Psoas muscle (tissue), 8 donors: ENCODE measurements around the gene MTMR3. TPM values are rescaled to one million over a fixed set of nuclear protein-coding genes. Genes with fewer than 3 reads are reported as not detected.
A peak's percentile ranks its signal among the peaks of the same experiment; 100 is the strongest.

Source experiments
- ATAC-seq, 4 donors: fragments of 200-7000 bp; cut with Tn5 transposase; one replicate each; pipeline ENCODE4 v1.9.1; 2020; ENCODE audit warnings: moderate library complexity in 3 of 4, mild to moderate bottlenecking in 2 of 4
- DNase-seq, 2 donors: peaks; one replicate each; pipeline ENCODE4 v3.0.0-alpha.2; 2020
- H3K27ac ChIP-seq: fragments of 200-600 bp; one replicate; pipeline ENCODE4 v1.8.0; 2022
- H3K27me3 ChIP-seq, 3 donors: fragments of 200-600 bp in 1 of 3; one replicate each; pipeline versions ENCODE4 v1.6.1 to v1.8.0; 2013 to 2022; ENCODE audit warnings: low read length in 2 of 3, mild to moderate bottlenecking in 2 of 3, moderate library complexity in 1 of 3; ENCODE audit not compliant: insufficient read depth in 3 of 3
- H3K36me3 ChIP-seq, 2 donors: fragments of 200-600 bp in 1 of 2; one replicate each; pipeline versions ENCODE4 v1.6.1 to v1.8.0; 2013 to 2022; ENCODE audit warnings: low read depth in 1 of 2, mild to moderate bottlenecking in 1 of 2, moderate library complexity in 1 of 2; ENCODE audit not compliant: insufficient read depth in 1 of 2
- H3K4me1 ChIP-seq: fragments of 200-600 bp; one replicate; pipeline ENCODE4 v1.8.0; 2022
- H3K4me3 ChIP-seq: fragments of 200-600 bp; one replicate; pipeline ENCODE4 v1.8.0; 2022; ENCODE audit warnings: mild to moderate bottlenecking
- H3K9me3 ChIP-seq: fragments of 200-600 bp; one replicate; pipeline ENCODE4 v1.8.0; 2022
- CTCF ChIP-seq: fragments of 200-600 bp; IDR thresholded peaks from one replicate; pipeline ENCODE4 v1.8.0; 2022; ENCODE audit warnings: antibody characterized with exemption
- WGBS, 3 donors: extraction: QIAGEN DNeasy Blood & Tissue Kit; methylation state at CpG; one replicate each; pipeline versions ENCODE4 v1.1.6 to v1.1.7; 2013; 5-methylcytosine and 5-hydroxymethylcytosine counted together
- intact Hi-C, 2 donors: fragments of 100-400 bp; cut with DNase I; formaldehyde crosslinking; loops; one replicate each; pipeline versions ENCODE4 v1.11.0 to v1.14.2; 2022
- polyA plus RNA-seq, 3 donors: library from polyadenylated mRNA; stranded (reverse); fragments of 200-250 nt; gene quantifications; one replicate each; pipeline ENCODE4 v1.2.3, GENCODE V29; 2013
- total RNA-seq, 4 donors: library from RNA; stranded (reverse); fragmentation: NEBNext Ultra II Directional in 2 of 4; extraction: Animal tissue kit (Norgen Biotek cat#: 25700) in 2 of 4; gene quantifications; one replicate each; pipeline versions ENCODE4 v1.2.1 to v1.2.4, GENCODE V29; 2021 to 2023
- donor health status: healthy with polysubstance abuse.
- donor health status: DM: no; HTN: no; CAD: no; lungs with moderate emphysema.
- donor health status: Bipolar disorder and iron deficiency.
- donor health status: healthy.
- donor health status: DM: yes; HTN: yes; CAD: no.
- donor health status: DM: no; HTN: no; CAD: no.
- donor health status: DM: no; HTN: no; CAD: no.
- donor health status: DM: yes; HTN: yes; CAD: no.

MTMR3 gene
- total and polyA plus RNA-seq, 7 donors, result 7.8 to 37.9 (median 31.8) TPM

GRCh38 chr22:30029512-30029911 is 146.5 kb downstream of the MTMR3 start:
- Histone ChIP-seq H3K4me1 (peaks cover 15% of the 10 kb centered on the region), H3K27ac (no peak overlapping the region), H3K36me3 (peaks cover 2 to 52% of the 10 kb centered on the region in 2 donors), H3K9me3 (no peaks in the 10 kb centered on the region), H3K27me3 (no peaks in the 10 kb centered on the region), H3K4me3 (no peak overlapping the region)
- intact Hi-C loops, result no loop called here
- no peak for TF ChIP-seq CTCF
- DNase-seq (no peak), ATAC-seq (no peak)

- H3K4me3 ChIP-seq, result no peak overlapping the region
- TF ChIP-seq CTCF, result no peak
- ATAC-seq (no peak), DNase-seq (no peak)
- H3K9me3 ChIP-seq, result no peaks in the 10 kb centered on the region
- 79 to 93% (median 80%) methylated on average over 5 of the region's 5 CpGs for WGBS, 3 donors
- peaks cover 15% of the 10 kb centered on the region for H3K4me1 ChIP-seq
- no peaks in the 10 kb centered on the region for H3K27me3 ChIP-seq
- no peak overlapping the region for H3K27ac ChIP-seq
- peaks cover 2 to 44% of the 10 kb centered on the region in 2 donors for H3K36me3 ChIP-seq
- intact Hi-C loops, result no loop called here
Observed at GRCh38 chr22:30030329-30030728, 147.4 kb downstream of the MTMR3 start.

GRCh38 chr22:30031328-30031727 is 148.4 kb downstream of the MTMR3 start:
- DNase-seq (no peak), ATAC-seq (no peak)
- H3K36me3 ChIP-seq, result peaks cover 0 to 34% of the 10 kb centered on the region in 2 donors
- peaks cover 15% of the 10 kb centered on the region for H3K4me1 ChIP-seq
- no peak overlapping the region for H3K27ac ChIP-seq
- H3K9me3 ChIP-seq, result no peaks in the 10 kb centered on the region
- H3K4me3 ChIP-seq, result no peak overlapping the region
- intact Hi-C loops, result no loop called here
- no peak for TF ChIP-seq CTCF
- H3K27me3 ChIP-seq, result no peaks in the 10 kb centered on the region
- 92 to 94% (median 93%) methylated on average over 3 of the region's 3 CpGs for WGBS, 3 donors

GRCh38 chr22:30031764-30032455 is 148.9 kb downstream of the MTMR3 start:
- Histone ChIP-seq H3K4me3 (no peak overlapping the region), H3K9me3 (no peaks in the 10 kb centered on the region), H3K36me3 (peaks cover 0 to 28% of the 10 kb centered on the region in 2 donors), H3K27me3 (no peaks in the 10 kb centered on the region), H3K4me1 (peaks cover 15% of the 10 kb centered on the region), H3K27ac (no peak overlapping the region)
- no peak for TF ChIP-seq CTCF
- intact Hi-C loops, result no loop called here
- DNase-seq (no peak), ATAC-seq (peak in 2 of 4 donors; percentile 35 to 40)
- 65 to 73% (median 72%) methylated on average over 2 of the region's 2 CpGs for WGBS, 3 donors

- TF ChIP-seq CTCF, result no peak
- DNase-seq, result no peak
- intact Hi-C loops, result no loop called here
- Histone ChIP-seq H3K4me3 (no peak overlapping the region), H3K9me3 (no peaks in the 10 kb centered on the region), H3K4me1 (peaks cover 10% of the 10 kb centered on the region), H3K36me3 (peaks cover 0 to 17% of the 10 kb centered on the region in 2 donors), H3K27ac (no peak overlapping the region), H3K27me3 (no peaks in the 10 kb centered on the region)
- 59 to 77% (median 61%) methylated on average over 4 of the region's 4 CpGs for WGBS, 3 donors
- ATAC-seq, result peak in 3 of 4 donors; percentile 38 to 72 (median 64)
Observed at GRCh38 chr22:30033137-30033536, 150.2 kb downstream of the MTMR3 start.
